GM12864 (cell line): ENCODE measurements around the gene EXOG.
A peak's percentile ranks its signal among the peaks of the same experiment; 100 is the strongest.

ENCODE experiments used
- DNase-seq: peaks from one replicate; pipeline ENCODE4 v3.0.0-alpha.2; 2011; ENCODE audit warnings: low read depth
- H3K4me3 ChIP-seq: 2 replicates; pipeline ENCODE4 v1.5.1; 2011; ENCODE audit warnings: mild to moderate bottlenecking, low read depth, low read length, control low read depth
- CTCF ChIP-seq: IDR thresholded peaks from 2 replicates; pipeline ENCODE4 v1.5.1; 2011; ENCODE audit warnings: low read depth, mild to moderate bottlenecking, moderate library complexity, low read length, control low read depth, inconsistent platforms; ENCODE audit errors: missing control alignments

The EXOG gene

DNA sequence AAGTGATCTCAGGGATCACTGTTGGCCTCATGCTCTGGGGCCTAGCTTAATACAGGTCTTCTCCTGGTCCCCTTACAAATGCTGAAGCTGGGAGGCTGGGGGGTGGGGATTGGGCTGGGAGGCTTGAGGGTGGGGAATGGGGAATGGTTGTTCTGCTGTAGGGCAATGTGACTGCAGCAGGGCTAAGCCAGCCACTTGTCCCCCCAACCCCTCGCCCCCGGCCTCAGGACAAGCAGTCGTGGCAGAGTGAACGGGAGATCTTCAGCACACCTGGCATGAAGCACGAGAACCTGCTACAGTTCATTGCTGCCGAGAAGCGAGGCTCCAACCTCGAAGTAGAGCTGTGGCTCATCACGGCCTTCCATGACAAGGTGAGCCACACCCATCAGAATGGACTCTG, 17.2 kb upstream of the EXOG start:
- TF ChIP-seq CTCF = no peak

GRCh38 chr3:38479431-38480092, 16.6 kb upstream of the EXOG start:
- H3K4me3 ChIP-seq = no peak overlapping the region
- peak; percentile 83 for TF ChIP-seq CTCF
- DNase-seq = no peak

More for the DNA sequence above, 17.2 kb upstream of the EXOG start:
- no peak overlapping the region for H3K4me3 ChIP-seq
- no peak for DNase-seq

DNA sequence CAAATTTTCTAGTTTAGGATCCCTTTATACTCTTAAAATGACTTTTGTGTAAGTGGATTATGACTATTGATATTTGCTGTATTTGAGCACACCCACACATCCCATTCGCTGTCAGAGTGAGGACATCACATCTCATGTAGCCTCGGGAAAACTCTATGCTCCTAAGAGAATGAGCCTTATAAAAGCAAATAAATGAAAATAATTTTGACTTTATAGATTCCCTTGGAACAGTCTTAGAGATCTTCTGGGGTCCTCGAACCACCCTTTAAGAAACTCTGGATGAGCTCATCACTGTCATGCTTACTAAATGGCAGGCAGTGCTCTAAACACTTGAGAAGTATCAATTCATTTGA, 16.1 kb upstream of the EXOG start:
- DNase-seq = no peak
- TF ChIP-seq CTCF = no peak
- H3K4me3 ChIP-seq = no peak overlapping the region

DNA sequence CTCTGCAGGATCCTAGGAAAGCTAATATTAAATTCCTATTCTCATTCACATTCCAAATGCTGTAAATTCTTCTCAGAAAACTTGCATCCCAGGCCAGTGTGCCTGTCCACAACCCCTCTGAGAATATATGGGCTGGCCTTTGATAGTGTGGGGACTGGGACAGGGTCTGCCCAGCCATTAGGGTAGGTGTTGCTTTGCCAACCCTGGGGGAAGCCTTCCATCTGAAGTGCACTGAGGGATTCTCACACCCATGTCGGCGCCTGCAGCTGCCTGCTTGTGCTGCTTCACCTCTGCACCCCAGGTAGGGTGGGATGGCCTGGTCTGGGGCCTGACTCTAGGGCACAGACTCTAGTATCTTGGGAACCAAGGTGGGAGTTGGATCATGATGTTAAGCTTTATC, 15.2 kb upstream of the EXOG start:
- no peak for DNase-seq
- H3K4me3 ChIP-seq = no peak overlapping the region
- TF ChIP-seq CTCF = no peak

- TF ChIP-seq CTCF = no peak
Observed at GRCh38 chr3:38482951-38483350, 13.2 kb upstream of the EXOG start.

GRCh38 chr3:38487323-38487722, 8.8 kb upstream of the EXOG start:
- no peak overlapping the region for H3K4me3 ChIP-seq
- DNase-seq = no peak
- no peak for TF ChIP-seq CTCF

More at GRCh38 chr3:38482951-38483350, 13.2 kb upstream of the EXOG start:
- no peak for DNase-seq
- no peak overlapping the region for H3K4me3 ChIP-seq

DNA sequence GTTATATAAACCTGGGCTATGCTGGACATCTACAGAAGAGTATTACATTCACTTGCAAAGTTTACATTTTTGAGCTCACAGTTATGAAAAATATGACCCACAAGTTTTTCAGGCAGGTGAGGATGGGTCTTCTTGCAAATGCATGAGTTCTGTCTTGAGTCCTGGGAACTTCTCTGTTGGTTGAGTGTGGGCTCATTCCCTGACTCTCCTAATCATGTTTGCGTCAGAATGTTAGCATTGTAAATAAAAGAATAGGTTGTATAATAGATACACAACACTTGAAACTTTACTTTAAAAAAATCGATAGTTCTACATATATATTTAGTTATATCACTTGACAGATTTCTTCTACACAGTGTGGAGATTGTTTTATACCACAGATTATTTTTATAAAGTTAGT, 7.2 kb upstream of the EXOG start:
- no peak for DNase-seq
- no peak for TF ChIP-seq CTCF
- H3K4me3 ChIP-seq = no peak overlapping the region
